ENCODE results near the gene SLC7A6. TPM values are rescaled to one million over a fixed set of nuclear protein-coding genes. Genes with fewer than 3 reads are reported as not detected.

SLC7A6 gene
- total RNA-seq, 4 donors from 2014 or later = 73.1 to 116 (median 85.7) TPM

DNA sequence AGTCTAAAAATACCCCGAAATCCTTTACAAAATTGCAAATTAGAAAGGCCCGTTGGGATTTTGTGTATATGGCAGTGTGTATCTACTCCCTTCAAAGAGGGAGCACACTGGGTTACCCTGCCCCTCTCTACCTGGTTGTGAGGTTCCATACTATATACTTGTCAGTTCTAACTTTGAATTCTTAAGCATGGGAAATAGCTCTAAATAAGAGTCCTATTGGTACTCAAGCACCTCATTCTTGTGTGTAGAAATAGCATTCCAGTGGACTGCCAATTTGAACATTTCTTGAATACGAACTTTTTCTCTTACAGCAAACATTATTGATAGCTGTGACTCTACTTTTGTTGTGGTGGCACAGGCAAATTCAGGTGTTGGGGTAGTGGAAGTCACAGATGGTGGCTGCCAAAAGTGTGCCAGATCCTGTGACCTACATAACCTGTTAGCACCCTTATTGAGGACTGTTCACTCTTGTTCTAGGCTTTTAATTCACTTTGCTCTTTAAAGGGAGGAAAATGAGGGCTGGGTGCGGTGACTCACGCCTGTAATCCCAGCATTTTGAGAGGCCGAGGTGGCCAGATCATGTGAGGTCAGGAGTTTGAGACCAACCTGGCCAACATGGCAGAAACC, 44.5 kb upstream of the SLC7A6 start:
- H3K27me3 ChIP-seq = no peaks in the 10 kb centered on the region
- H3K4me3 ChIP-seq (replicated peaks in 1 of 3) = no peak overlapping the region
- H3K4me1 ChIP-seq = peaks cover 0 to 3% of the 10 kb centered on the region in 2 donors
- no peak overlapping the region for H3K27ac ChIP-seq
- H3K9me3 ChIP-seq = no peaks in the 10 kb centered on the region
- H3K36me3 ChIP-seq = no peaks in the 10 kb centered on the region
- intact Hi-C loops (cut with DNase I) = no loop called here
- no peak for DNase-seq
- TF ChIP-seq, protein P1, sequence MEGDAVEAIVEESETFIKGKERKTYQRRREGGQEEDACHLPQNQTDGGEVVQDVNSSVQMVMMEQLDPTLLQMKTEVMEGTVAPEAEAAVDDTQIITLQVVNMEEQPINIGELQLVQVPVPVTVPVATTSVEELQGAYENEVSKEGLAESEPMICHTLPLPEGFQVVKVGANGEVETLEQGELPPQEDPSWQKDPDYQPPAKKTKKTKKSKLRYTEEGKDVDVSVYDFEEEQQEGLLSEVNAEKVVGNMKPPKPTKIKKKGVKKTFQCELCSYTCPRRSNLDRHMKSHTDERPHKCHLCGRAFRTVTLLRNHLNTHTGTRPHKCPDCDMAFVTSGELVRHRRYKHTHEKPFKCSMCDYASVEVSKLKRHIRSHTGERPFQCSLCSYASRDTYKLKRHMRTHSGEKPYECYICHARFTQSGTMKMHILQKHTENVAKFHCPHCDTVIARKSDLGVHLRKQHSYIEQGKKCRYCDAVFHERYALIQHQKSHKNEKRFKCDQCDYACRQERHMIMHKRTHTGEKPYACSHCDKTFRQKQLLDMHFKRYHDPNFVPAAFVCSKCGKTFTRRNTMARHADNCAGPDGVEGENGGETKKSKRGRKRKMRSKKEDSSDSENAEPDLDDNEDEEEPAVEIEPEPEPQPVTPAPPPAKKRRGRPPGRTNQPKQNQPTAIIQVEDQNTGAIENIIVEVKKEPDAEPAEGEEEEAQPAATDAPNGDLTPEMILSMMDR (IDR thresholded peaks at IDR 0.05) = no peak
- no peak for TF ChIP-seq POLR2A (IDR thresholded peaks at IDR 0.05)
- WGBS, 2 donors = 88 to 90% methylated on average over 6 of the region's 6 CpGs

DNA sequence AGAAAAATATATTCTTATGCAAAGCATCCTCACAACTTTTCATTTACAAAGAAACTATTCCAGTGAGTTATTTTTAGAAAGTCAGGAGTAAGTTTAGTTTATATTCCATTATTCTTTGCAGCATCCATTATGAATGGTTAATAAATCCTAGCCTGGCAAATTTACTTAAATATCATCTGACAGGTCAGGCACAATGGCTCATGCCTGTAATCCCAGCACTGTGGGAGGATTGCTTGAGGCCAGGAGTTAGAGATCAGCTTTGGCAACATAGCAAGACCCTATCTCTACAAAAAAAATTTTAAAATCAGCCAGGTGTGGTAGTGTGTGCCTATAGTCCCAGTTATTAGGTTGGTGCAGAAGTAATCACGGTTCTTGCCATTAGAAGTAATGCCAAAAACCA, 41.3 kb upstream of the SLC7A6 start:
- H3K9me3 ChIP-seq = no peaks in the 10 kb centered on the region
- no peaks in the 10 kb centered on the region for H3K27me3 ChIP-seq
- H3K4me1 ChIP-seq = peaks cover 9 to 10% of the 10 kb centered on the region in 2 donors
- no peak for DNase-seq
- no peak for TF ChIP-seq POLR2A (IDR thresholded peaks at IDR 0.05)
- TF ChIP-seq, protein P1 (IDR thresholded peaks at IDR 0.05) = no peak
- intact Hi-C loops (cut with DNase I) = no loop called here
- peaks cover 0 to 5% of the 10 kb centered on the region in 2 donors for H3K36me3 ChIP-seq
- H3K4me3 ChIP-seq (replicated peaks in 1 of 3) = no peak overlapping the region
- no peak overlapping the region for H3K27ac ChIP-seq
- WGBS, 2 donors = 69 to 77% methylated on average over 1 of the region's 1 CpG

DNA sequence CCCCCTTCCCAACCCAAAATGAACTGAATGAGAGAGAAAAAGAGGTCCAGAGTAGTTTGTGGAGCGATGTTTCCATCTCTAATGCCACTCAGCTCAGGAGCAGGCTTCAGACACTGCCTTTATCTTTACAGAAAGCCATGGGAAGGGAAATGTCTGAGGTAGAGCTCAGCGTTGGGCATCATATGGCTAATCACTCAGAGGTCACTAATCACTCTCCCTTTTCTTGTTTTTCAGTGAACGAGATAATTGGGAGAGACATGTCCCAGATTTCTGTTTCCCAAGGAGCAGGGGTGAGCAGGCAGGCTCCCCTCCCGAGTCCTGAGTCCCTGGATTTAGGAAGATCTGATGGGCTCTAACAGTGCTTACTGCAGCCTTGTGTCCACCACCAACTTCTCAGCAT, 38.2 kb upstream of the SLC7A6 start:
- H3K9me3 ChIP-seq = no peaks in the 10 kb centered on the region
- TF ChIP-seq, protein P1 (IDR thresholded peaks at IDR 0.05) = no peak
- no peak for TF ChIP-seq POLR2A (IDR thresholded peaks at IDR 0.05)
- WGBS, 2 donors = 86 to 91% methylated on average over 4 of the region's 4 CpGs
- intact Hi-C loops (cut with DNase I) = no loop called here
- no peaks in the 10 kb centered on the region for H3K27me3 ChIP-seq
- H3K4me3 ChIP-seq (replicated peaks in 1 of 3) = no peak overlapping the region
- peak overlapping the region in 1 of 3 donors; percentile 26 for H3K27ac ChIP-seq
- DNase-seq = no peak
- peaks cover 9 to 14% of the 10 kb centered on the region in 2 donors for H3K4me1 ChIP-seq
- peaks cover 14 to 21% of the 10 kb centered on the region in 2 donors for H3K36me3 ChIP-seq

DNA sequence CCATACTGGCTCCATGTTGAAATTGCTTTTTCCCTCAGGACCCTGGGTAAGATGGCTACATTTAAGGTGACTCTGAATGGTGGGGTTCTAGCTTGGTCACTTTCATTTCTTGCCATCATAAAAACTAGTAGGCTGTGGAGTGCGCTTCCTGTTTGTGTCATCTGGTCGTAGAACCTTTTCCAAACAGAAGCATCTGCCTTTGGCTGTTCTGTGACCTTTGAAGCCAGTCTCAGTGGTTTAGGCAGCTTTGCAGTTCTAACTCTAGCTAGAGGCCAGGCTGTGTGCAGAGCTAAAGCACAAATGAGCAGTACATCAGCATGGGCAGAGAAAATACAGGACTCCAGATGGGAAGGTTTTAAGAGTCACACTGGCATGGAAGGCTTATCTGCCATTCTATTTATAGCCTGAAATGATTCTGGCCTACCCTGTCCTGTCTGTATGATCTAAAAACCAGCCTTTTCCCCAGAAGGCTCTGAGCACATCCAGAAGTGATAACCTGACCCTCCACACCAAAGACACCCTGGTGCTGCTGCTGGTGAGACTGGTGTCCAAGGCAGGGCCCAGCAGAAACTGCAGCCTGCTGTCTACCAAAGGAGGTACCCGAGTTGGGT, 37.0 kb upstream of the SLC7A6 start:
- no peak for DNase-seq
- Histone ChIP-seq H3K27ac (peak overlapping the region; percentile 13 to 34 (median 28)), H3K4me3 (replicated peaks in 1 of 3) (no peak overlapping the region), H3K4me1 (peaks cover 9 to 14% of the 10 kb centered on the region in 2 donors), H3K36me3 (peaks cover 26 to 31% of the 10 kb centered on the region in 2 donors), H3K9me3 (no peaks in the 10 kb centered on the region), H3K27me3 (no peaks in the 10 kb centered on the region)
- no peak for TF ChIP-seq POLR2A (IDR thresholded peaks at IDR 0.05)
- TF ChIP-seq, protein P1 (IDR thresholded peaks at IDR 0.05) = no peak
- intact Hi-C loops (cut with DNase I) = no loop called here
- WGBS, 2 donors = 64 to 71% methylated on average over 3 of the region's 3 CpGs

DNA sequence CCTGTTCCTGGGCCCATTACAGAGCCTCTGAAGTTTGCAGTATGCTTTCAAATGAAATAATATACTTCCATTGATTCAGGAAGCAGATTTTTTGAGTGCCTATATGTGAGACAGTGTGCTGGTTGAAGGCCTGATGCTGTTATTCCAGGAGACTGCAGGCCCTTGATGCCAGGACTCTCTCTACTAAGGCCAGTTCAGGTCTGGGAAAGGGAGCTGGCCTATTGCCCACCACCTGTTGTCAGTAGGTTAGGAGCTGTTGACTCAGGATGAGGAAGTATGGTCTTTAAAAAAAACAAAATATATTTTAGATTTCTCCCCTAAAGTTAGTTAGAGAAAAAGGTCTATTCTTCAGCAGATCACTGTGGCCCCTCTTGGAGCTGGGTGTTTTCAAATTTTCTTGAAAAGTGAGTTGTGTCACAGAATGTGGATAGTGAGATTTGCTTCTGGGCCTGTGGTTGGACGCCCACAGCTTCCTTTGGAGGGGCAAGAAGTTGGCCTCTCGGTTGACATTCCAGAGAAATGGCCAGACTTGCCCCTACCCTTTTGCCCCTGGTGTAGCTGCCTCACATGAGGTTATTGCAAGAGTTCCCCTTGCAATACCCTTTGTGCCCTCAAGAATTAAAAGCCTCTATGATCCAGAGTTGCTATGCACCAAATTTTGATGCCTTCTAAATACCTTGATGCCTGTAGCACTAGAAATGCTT, 36.3 kb upstream of the SLC7A6 start:
- intact Hi-C loops (cut with DNase I) = no loop called here
- Histone ChIP-seq H3K4me3 (replicated peaks in 1 of 3) (no peak overlapping the region), H3K27me3 (no peaks in the 10 kb centered on the region), H3K9me3 (no peaks in the 10 kb centered on the region), H3K36me3 (peaks cover 27 to 35% of the 10 kb centered on the region in 2 donors), H3K4me1 (peaks cover 9 to 18% of the 10 kb centered on the region in 2 donors), H3K27ac (peak overlapping the region; percentile 13 to 37 (median 28))
- DNase-seq = peak; percentile 57 to 64
- no peak for TF ChIP-seq POLR2A (IDR thresholded peaks at IDR 0.05)
- TF ChIP-seq, protein P1 (IDR thresholded peaks at IDR 0.05) = no peak
- WGBS, 2 donors = 66 to 78% methylated on average over 2 of the region's 2 CpGs

Measured in thyroid gland (tissue), 4 donors.